AG09309 (cell line): ENCODE data around the gene NMUR1.

Experiments used
- DNase-seq: peaks from one replicate; pipeline ENCODE4 v3.0.0-alpha.2; 2010; ENCODE audit warnings: low read depth
- H3K4me3 ChIP-seq: 2 replicates; pipeline ENCODE4 v1.5.1; 2011; ENCODE audit warnings: mild to moderate bottlenecking, low read depth, low read length, moderate library complexity; ENCODE audit not compliant: control insufficient read depth
- TF ChIP-seq, protein P1 (sequence below): IDR thresholded peaks from 2 replicates; pipeline ENCODE4 v1.5.1; 2011; ENCODE audit warnings: mild to moderate bottlenecking, low read depth, low read length, inconsistent platforms; ENCODE audit not compliant: insufficient read depth, control insufficient read depth; ENCODE audit errors: missing control alignments

Gene NMUR1

GRCh38 chr2:231541645-231542044 is 11.4 kb upstream of the NMUR1 start:
- DNase-seq: no peak
- TF ChIP-seq, protein P1, sequence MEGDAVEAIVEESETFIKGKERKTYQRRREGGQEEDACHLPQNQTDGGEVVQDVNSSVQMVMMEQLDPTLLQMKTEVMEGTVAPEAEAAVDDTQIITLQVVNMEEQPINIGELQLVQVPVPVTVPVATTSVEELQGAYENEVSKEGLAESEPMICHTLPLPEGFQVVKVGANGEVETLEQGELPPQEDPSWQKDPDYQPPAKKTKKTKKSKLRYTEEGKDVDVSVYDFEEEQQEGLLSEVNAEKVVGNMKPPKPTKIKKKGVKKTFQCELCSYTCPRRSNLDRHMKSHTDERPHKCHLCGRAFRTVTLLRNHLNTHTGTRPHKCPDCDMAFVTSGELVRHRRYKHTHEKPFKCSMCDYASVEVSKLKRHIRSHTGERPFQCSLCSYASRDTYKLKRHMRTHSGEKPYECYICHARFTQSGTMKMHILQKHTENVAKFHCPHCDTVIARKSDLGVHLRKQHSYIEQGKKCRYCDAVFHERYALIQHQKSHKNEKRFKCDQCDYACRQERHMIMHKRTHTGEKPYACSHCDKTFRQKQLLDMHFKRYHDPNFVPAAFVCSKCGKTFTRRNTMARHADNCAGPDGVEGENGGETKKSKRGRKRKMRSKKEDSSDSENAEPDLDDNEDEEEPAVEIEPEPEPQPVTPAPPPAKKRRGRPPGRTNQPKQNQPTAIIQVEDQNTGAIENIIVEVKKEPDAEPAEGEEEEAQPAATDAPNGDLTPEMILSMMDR: no peak

GRCh38 chr2:231539991-231540390 is 9.7 kb upstream of the NMUR1 start:
- DNase-seq: no peak
- TF ChIP-seq, protein P1: no peak
- no peak overlapping the region for H3K4me3 ChIP-seq

More at GRCh38 chr2:231541645-231542044, 11.4 kb upstream of the NMUR1 start:
- no peak overlapping the region for H3K4me3 ChIP-seq

DNA sequence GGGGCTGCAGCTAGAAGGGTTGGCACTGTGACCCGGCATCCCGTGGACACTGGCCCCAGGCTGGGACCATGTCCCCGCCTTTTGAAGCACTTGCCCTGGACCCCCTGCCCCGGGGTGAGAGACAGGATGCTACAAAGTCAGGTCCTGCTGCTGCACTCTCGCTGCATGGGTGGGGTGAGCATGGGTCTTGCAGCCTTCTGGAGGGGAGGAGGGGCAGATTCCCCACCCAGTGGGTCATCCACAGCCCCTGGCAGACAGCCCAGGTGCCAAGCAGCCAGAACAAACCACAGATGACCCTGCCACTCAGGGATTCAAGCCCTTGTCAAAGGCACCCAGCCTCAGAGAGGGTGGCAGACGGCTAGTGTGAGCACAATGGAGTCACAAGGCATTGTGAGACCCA is 5.7 kb upstream of the NMUR1 start:
- DNase-seq: no peak
- TF ChIP-seq, protein P1: no peak
- no peak overlapping the region for H3K4me3 ChIP-seq

DNA sequence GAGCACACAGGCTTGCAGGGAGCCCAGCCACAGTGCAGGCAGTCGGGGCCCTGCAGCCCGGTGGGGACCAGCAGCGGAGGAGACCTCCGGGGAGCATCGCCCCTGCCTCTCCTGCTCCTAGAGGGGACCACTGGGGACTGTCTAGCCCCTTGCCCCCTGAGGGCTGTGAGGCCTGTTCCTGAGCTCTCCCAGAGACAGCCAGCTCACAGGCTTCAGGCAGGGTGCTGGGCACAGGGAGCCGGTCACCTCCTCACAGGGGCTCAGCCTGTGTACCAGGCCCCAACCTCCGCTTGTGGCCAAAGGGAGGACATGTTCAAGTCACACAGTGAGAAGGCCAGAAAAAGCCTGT is 3.5 kb upstream of the NMUR1 start:
- no peak overlapping the region for H3K4me3 ChIP-seq
- TF ChIP-seq, protein P1: no peak
- DNase-seq: no peak

- H3K4me3 ChIP-seq: no peak overlapping the region
- TF ChIP-seq, protein P1: no peak
- no peak for DNase-seq
Measured at GRCh38 chr2:231533086-231533776, 3.0 kb upstream of the NMUR1 start.

DNA sequence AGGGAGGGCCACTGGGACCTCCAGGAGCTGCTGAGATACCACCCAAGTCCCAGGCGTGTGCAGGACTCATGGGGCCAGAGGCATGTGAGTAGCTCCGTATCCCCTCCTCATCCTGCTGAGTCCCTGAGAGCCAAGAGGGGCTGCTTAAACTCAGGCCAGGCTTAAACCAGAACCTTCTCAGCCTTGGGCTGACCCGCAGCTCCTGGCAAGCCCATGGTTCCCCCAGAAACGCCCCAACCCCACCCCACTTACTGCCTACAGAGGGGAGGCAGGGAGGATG is 2.5 kb upstream of the NMUR1 start:
- TF ChIP-seq, protein P1: no peak
- no peak for DNase-seq
- no peak overlapping the region for H3K4me3 ChIP-seq
